GM12878 (cell line): ENCODE measurements around the gene TMEM53. TPM values are rescaled to one million over a fixed set of nuclear protein-coding genes. Genes with fewer than 3 reads are reported as not detected.

Experiments used
- ATAC-seq: fragments of 200-7000 bp; cut with Tn5 transposase; 3 replicates; pipeline ENCODE4 v1.9.1; 2020; ENCODE audit warnings: mild to moderate bottlenecking, moderate library complexity
- BruUV-seq: library from RNA; stranded (reverse); fragments of 400-500 nt; replicated peaks from 2 replicates; lab custom pipeline; 2021; lab: Mats Ljungman, UMichigan
- CTCF ChIA-PET: fragments of 300-600 bp; sonication (Branson Sonifier 250); formaldehyde crosslinking; extraction: SDS; loops from one replicate; lab custom pipeline; 2021; ENCODE audit warnings: inconsistent platforms; lab: Yijun Ruan, JAX
- POLR2A ChIA-PET: fragments of 350-600 bp; formaldehyde crosslinking; extraction: SDS; loops from one replicate; lab custom pipeline; 2021; ENCODE audit warnings: inconsistent platforms; lab: Charles Lee
- RAD21 ChIA-PET: fragments of 300-600 bp; sonication (Branson Sonifier 250); formaldehyde crosslinking; loops from one replicate; lab custom pipeline; 2023; ENCODE audit warnings: antibody characterized with exemption; ENCODE audit not compliant: unreplicated experiment; lab: Charles Lee
- SMC1A ChIA-PET: fragments of 300-600 bp; sonication (Branson Sonifier 250); formaldehyde crosslinking; loops from one replicate; lab custom pipeline; 2023; ENCODE audit not compliant: unreplicated experiment, uncharacterized antibody; lab: Charles Lee
- DNase-seq: peaks from one replicate; pipeline ENCODE4 v3.0.0-alpha.2; 2011; ENCODE audit warnings: low read depth, low spot score
- FAIRE-seq: peaks from 3 replicates; lab custom pipeline; 2011; peaks lifted over from hg19 to GRCh38; lab: Jason Lieb, UNC
- H2AFZ ChIP-seq: 2 replicates; pipeline ENCODE4 v1.6.0; 2011; ENCODE audit warnings: low read depth, low read length, control low read depth; ENCODE audit not compliant: control insufficient read depth
- H3K27ac ChIP-seq: 2 replicates; pipeline ENCODE4 v1.5.1; 2011; ENCODE audit warnings: control low read depth; ENCODE audit not compliant: control insufficient read depth, insufficient read depth
- H3K27me3 ChIP-seq, 2 experiments: replicated peaks in 1 of 2; 2 replicates each; pipeline versions ENCODE4 v1.6.0 to v1.6.1; 2011; ENCODE audit warnings: low read length in 1 of 2; ENCODE audit not compliant: control insufficient read depth in 2 of 2, insufficient read depth in 2 of 2
- H3K36me3 ChIP-seq, 2 experiments: 2 replicates each; pipeline ENCODE4 v1.5.1; 2011; ENCODE audit warnings: low read length in 1 of 2; ENCODE audit not compliant: control insufficient read depth in 2 of 2, insufficient read depth in 2 of 2
- H3K4me1 ChIP-seq: 2 replicates; pipeline ENCODE4 v1.6.1; 2011; ENCODE audit warnings: mild to moderate bottlenecking, low read length, moderate library complexity, mixed read lengths; ENCODE audit not compliant: control insufficient read depth, insufficient read depth
- H3K4me2 ChIP-seq: 2 replicates; pipeline ENCODE4 v1.6.0; 2011; ENCODE audit warnings: control low read depth; ENCODE audit not compliant: control insufficient read depth, insufficient read depth
- H3K4me3 ChIP-seq: fragments of 200-600 bp; sonication (generic); 2 replicates; pipeline ENCODE4 v1.5.1; 2016
- H3K79me2 ChIP-seq: 2 replicates; pipeline ENCODE4 v1.6.0; 2011; ENCODE audit warnings: low read length; ENCODE audit not compliant: control insufficient read depth, insufficient read depth
- H3K9ac ChIP-seq: 2 replicates; pipeline ENCODE4 v1.8.0; 2011; ENCODE audit warnings: low read length, control low read depth, mixed read lengths; ENCODE audit not compliant: control insufficient read depth, insufficient read depth
- H3K9me3 ChIP-seq: replicated peaks from 3 replicates; pipeline ENCODE4 v1.5.1; 2011; ENCODE audit warnings: mild to moderate bottlenecking, low read length; ENCODE audit not compliant: control insufficient read depth, insufficient read depth
- H4K20me1 ChIP-seq: 2 replicates; pipeline ENCODE4 v1.6.0; 2011; ENCODE audit not compliant: control insufficient read depth, insufficient read depth
- CBX3 ChIP-seq: fragments of 200-600 bp; sonication (generic); IDR thresholded peaks from 2 replicates; pipeline ENCODE4 v1.6.1; 2016; ENCODE audit warnings: low read depth, borderline replicate concordance
- ESRRA ChIP-seq: IDR thresholded peaks from 2 replicates; pipeline ENCODE4 v1.6.1; 2012; ENCODE audit warnings: mild to moderate bottlenecking, low read length, improper control_type of control experiment
- HDAC2 ChIP-seq: fragments of 200-600 bp; sonication (generic); IDR thresholded peaks from 2 replicates; pipeline ENCODE4 v1.6.1; 2017
- HDGF ChIP-seq: fragments of 450-650 bp; IDR thresholded peaks from 2 replicates; pipeline ENCODE4 v1.6.1; 2016; ENCODE audit warnings: antibody characterized with exemption
- PAX5 ChIP-seq: IDR thresholded peaks from 2 replicates; pipeline ENCODE4 v1.6.1; 2011; ENCODE audit warnings: low read depth, low read length, borderline replicate concordance
- RAD51 ChIP-seq: fragments of 450-650 bp; IDR thresholded peaks from 2 replicates; pipeline ENCODE4 v1.6.1; 2016; ENCODE audit warnings: moderate library complexity, mild to moderate bottlenecking, inconsistent platforms
- RCOR1 ChIP-seq: conservative IDR thresholded peaks from 2 replicates; pipeline ENCODE4 v1.6.1; 2012; ENCODE audit warnings: low read depth, low read length, improper control_type of control experiment
- WGBS: methylation state at CpG from one replicate; pipeline ENCODE4 v1.1.6; 2016; ENCODE audit warnings: low lambda C conversion rate; ENCODE audit not compliant: insufficient replicate concordance, insufficient coverage; ENCODE audit errors: missing lambda C conversion rate; 5-methylcytosine and 5-hydroxymethylcytosine counted together
- in situ Hi-C: fragments of 300-500 bp; cut with MboI; formaldehyde crosslinking; loops from 9 replicates; pipeline ENCODE4 v1.14.3; 2018; ENCODE audit warnings: mixed read lengths
- intact Hi-C: fragments of 100-400 bp; cut with micrococcal nuclease; formaldehyde crosslinking; loops from one replicate; pipeline ENCODE4 v1.14.2; 2022; ENCODE audit not compliant: unreplicated experiment
- polyA plus RNA-seq, 11 experiments: library from polyadenylated mRNA; depleted of rRNA in 4 of 11; unstranded in 6 of 11; stranded (reverse) in 5 of 11; fragments of >200 nt; fragmentation: Nextera tagmentation in 4 of 11; fragmentation: Illumina TruSeq in 1 of 11; extraction: Ambion mirVana in 4 of 11; extraction: Trizol in 1 of 11; gene quantifications; 1 replicate in 1 of 11; 2 replicates in 10 of 11; pipeline versions ENCODE4 v1.2.1 to v1.2.3, GENCODE V29; 2011 to 2016; ENCODE audit warnings: inconsistent platforms in 2 of 11, missing spikeins in 2 of 11, low read depth in 1 of 11
- total RNA-seq, 4 experiments: library from RNA; depleted of rRNA in 3 of 4; stranded (reverse); fragments of >200 nt in 3 of 4; fragmentation: Illumina TruSeq in 1 of 4; extraction: Trizol in 1 of 4; gene quantifications; 2 replicates each; pipeline versions ENCODE4 v1.2.1 to v1.2.3, GENCODE V29; 2013 to 2021
- TF ChIP-seq, protein P1 (sequence below): fragments of 450-650 bp; IDR thresholded peaks from 2 replicates; pipeline ENCODE4 v1.6.1; 2016; ENCODE audit warnings: mild to moderate bottlenecking
- TF ChIP-seq, protein P2 (sequence below): fragments of 150-350 bp; IDR thresholded peaks from 2 replicates; pipeline ENCODE4 v1.6.1; 2014; ENCODE audit warnings: mild to moderate bottlenecking, low read depth, low read length

Gene TMEM53
- total and polyA plus RNA-seq, 10 of the 15 experiments (the other 5 are each of a cell fraction or from before 2014, with no cell fraction given) = 3.1 to 23.9 (median 11.1) TPM

DNA sequence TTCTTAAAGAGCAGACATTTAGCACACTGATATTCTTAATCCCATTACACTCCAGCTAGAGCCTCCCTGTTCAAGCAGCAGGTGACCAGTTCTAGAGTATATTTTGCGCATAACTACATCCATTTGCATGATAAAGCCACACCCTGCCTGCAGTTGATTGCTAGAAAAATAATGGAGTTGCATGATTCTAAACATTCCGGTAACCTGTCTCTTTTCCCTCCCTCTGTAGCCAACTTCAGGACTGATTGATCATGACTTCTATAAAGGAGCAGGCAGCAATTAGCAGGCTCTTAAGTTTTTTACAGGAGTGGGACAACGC is 15.1 kb upstream of the TMEM53 start (continued):
- TF ChIP-seq, protein P1, sequence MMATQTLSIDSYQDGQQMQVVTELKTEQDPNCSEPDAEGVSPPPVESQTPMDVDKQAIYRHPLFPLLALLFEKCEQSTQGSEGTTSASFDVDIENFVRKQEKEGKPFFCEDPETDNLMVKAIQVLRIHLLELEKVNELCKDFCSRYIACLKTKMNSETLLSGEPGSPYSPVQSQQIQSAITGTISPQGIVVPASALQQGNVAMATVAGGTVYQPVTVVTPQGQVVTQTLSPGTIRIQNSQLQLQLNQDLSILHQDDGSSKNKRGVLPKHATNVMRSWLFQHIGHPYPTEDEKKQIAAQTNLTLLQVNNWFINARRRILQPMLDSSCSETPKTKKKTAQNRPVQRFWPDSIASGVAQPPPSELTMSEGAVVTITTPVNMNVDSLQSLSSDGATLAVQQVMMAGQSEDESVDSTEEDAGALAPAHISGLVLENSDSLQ = no peak
- TF ChIP-seq, protein P2, sequence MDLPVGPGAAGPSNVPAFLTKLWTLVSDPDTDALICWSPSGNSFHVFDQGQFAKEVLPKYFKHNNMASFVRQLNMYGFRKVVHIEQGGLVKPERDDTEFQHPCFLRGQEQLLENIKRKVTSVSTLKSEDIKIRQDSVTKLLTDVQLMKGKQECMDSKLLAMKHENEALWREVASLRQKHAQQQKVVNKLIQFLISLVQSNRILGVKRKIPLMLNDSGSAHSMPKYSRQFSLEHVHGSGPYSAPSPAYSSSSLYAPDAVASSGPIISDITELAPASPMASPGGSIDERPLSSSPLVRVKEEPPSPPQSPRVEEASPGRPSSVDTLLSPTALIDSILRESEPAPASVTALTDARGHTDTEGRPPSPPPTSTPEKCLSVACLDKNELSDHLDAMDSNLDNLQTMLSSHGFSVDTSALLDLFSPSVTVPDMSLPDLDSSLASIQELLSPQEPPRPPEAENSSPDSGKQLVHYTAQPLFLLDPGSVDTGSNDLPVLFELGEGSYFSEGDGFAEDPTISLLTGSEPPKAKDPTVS = no peak

DNA sequence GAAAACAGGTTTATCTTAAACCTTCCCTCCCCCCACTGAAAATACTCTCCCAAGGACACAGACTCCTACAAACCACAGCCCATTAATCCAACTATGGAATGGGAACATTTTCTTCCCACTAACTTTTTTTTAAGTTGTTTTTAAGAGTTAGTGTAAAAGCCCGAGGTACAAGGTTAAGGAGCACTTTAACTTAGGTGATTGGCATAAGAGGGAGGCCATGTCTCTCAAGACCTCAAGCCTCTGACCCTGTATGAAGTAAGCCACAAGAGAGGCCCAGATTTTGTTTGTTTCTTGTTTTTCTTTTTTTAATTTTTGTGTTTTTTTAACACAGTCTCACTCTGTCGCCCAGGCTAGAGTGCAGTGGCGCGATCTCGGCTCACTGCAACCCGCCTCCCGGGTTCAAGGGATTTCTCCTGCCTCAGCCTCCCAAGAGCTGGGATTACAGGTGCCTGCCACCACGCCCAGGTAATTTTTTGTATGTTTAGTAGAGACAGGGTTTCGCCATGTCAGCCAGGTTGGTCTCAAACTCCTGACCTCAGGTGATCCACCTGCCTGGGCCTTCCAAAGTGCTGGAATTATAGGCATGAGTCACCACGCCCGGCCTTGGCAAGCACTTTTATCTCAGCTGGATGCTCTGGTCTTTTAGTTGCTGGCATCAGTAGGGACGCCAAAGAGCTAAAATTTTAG is 14.6 kb upstream of the TMEM53 start:
- in situ Hi-C loops (no loop called here), intact Hi-C loops (no loop called here)
- CTCF ChIA-PET = interaction anchor here (0.6 to 3.7 kb wide), 3 partner anchors 9 to 23 kb away, joined by 3 to 15 read pairs (median 3); partner anchors contain the start of genes ARMH1 and TMEM53
- Histone ChIP-seq H2AFZ (no peak overlapping the region), H3K4me1 (peaks cover 24% of the 10 kb centered on the region), H3K4me2 (no peak overlapping the region), H4K20me1 (no peaks in the 10 kb centered on the region), H3K4me3 (no peak overlapping the region), H3K36me3 (no peaks in the 10 kb centered on the region), H3K79me2 (no peaks in the 10 kb centered on the region), H3K27me3 (no peaks in the 10 kb centered on the region), H3K27ac (no peak overlapping the region), H3K9ac (no peak overlapping the region), H3K9me3 (no peaks in the 10 kb centered on the region)
- DNase-seq = no peak
- RAD21 ChIA-PET = no interaction called here
- POLR2A ChIA-PET = interaction anchor here (1.9 kb wide), 1 partner anchor 16 kb away, joined by 5 read pairs; no protein-coding TSS in a partner anchor
- FAIRE-seq = no peak
- no peak for ATAC-seq
- WGBS = 78% methylated on average over 12 of the region's 12 CpGs
- SMC1A ChIA-PET = interaction anchor here (1.0 kb wide), 1 partner anchor 24 kb away, joined by 3 read pairs; no protein-coding TSS in a partner anchor
- TF ChIP-seq RCOR1 (no peak), CBX3 (no peak), ESRRA (no peak), HDGF (no peak), RAD51 (no peak), PAX5 (no peak), HDAC2 (no peak)
- BruUV-seq = no TSS peak
